WTC11 (cell line): ENCODE measurements around the gene PPFIBP1.
"Not testable (repeated sequence)": the region's sequence is repeated elsewhere in the genome, so short reads cannot be mapped to it uniquely, and the experiment has no call there.

Source experiments
- JUN ChIP-seq: sonication (generic); formaldehyde crosslinking; IDR thresholded peaks from 2 replicates; pipeline ENCODE4 v1.8.0; 2023; ENCODE audit warnings: mild to moderate bottlenecking, missing genetic modification reagents
- ZNF121 ChIP-seq: sonication (generic); formaldehyde crosslinking; IDR thresholded peaks from 2 replicates; pipeline ENCODE4 v1.8.0; 2023; ENCODE audit warnings: missing genetic modification reagents
- ZNF317 ChIP-seq: sonication (generic); formaldehyde crosslinking; IDR thresholded peaks from 2 replicates; pipeline ENCODE4 v1.8.1; 2023; ENCODE audit warnings: low read depth, mild to moderate bottlenecking, moderate library complexity, missing genetic modification reagents, borderline replicate concordance
- ZNF423 ChIP-seq: fragments of 250-450 bp; sonication (Bioruptor Pico); IDR thresholded peaks from 2 replicates; pipeline ENCODE4 v2.1.2; 2022; ENCODE audit warnings: mild to moderate bottlenecking, moderate library complexity
- TF ChIP-seq, protein P1 (sequence below): fragments of 200-600 bp; IDR thresholded peaks from 2 replicates; pipeline ENCODE4 v1.8.0; 2022; ENCODE audit warnings: antibody characterized with exemption
- TF ChIP-seq, protein P2 (sequence below): sonication (generic); formaldehyde crosslinking; IDR thresholded peaks from 2 replicates; pipeline ENCODE4 v1.8.0; 2022; ENCODE audit warnings: mild to moderate bottlenecking, missing genetic modification reagents
- TF ChIP-seq, protein P3 (sequence below): sonication (generic); formaldehyde crosslinking; IDR thresholded peaks from 2 replicates; pipeline ENCODE4 v1.8.1; 2022; ENCODE audit warnings: low read depth, mild to moderate bottlenecking, moderate library complexity, missing genetic modification reagents, borderline replicate concordance
- TF ChIP-seq, protein P4 (sequence below): fragments of 250-450 bp; sonication (Bioruptor Pico); IDR thresholded peaks from 2 replicates; pipeline ENCODE4 v2.1.2; 2022; ENCODE audit warnings: mild to moderate bottlenecking, moderate library complexity

DNA sequence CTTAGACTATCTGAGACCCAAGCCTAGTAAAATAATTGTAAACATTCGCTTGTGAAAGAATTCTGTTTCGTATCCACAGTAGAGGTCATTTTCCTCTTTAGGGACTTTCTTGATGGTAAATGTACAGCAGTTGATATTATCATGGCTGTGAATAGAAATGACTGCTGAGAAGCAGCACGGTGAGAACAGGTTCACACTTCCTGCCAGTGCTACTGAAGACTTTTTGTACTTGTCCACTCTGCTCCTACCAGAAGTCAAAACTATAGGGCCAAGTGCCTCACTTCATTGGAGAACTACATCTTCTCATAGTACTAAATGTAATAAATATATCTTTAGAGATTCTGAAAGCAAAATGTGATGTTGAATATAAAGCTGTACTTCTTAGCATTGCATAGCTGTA lies 131.5 kb downstream of the PPFIBP1 start:
- TF ChIP-seq, protein P1, sequence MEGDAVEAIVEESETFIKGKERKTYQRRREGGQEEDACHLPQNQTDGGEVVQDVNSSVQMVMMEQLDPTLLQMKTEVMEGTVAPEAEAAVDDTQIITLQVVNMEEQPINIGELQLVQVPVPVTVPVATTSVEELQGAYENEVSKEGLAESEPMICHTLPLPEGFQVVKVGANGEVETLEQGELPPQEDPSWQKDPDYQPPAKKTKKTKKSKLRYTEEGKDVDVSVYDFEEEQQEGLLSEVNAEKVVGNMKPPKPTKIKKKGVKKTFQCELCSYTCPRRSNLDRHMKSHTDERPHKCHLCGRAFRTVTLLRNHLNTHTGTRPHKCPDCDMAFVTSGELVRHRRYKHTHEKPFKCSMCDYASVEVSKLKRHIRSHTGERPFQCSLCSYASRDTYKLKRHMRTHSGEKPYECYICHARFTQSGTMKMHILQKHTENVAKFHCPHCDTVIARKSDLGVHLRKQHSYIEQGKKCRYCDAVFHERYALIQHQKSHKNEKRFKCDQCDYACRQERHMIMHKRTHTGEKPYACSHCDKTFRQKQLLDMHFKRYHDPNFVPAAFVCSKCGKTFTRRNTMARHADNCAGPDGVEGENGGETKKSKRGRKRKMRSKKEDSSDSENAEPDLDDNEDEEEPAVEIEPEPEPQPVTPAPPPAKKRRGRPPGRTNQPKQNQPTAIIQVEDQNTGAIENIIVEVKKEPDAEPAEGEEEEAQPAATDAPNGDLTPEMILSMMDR: not testable (repeated sequence)
- not testable (repeated sequence) for TF ChIP-seq ZNF121 (CRISPR knock-in tag); ZNF317 (CRISPR knock-in tag); JUN; ZNF423 (CRISPR knock-in tag)
- TF ChIP-seq, protein P2, sequence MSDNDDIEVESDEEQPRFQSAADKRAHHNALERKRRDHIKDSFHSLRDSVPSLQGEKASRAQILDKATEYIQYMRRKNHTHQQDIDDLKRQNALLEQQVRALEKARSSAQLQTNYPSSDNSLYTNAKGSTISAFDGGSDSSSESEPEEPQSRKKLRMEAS: not testable (repeated sequence)
- TF ChIP-seq, protein P3, sequence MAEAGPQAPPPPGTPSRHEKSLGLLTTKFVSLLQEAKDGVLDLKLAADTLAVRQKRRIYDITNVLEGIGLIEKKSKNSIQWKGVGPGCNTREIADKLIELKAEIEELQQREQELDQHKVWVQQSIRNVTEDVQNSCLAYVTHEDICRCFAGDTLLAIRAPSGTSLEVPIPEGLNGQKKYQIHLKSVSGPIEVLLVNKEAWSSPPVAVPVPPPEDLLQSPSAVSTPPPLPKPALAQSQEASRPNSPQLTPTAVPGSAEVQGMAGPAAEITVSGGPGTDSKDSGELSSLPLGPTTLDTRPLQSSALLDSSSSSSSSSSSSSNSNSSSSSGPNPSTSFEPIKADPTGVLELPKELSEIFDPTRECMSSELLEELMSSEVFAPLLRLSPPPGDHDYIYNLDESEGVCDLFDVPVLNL (CRISPR knock-in tag): not testable (repeated sequence)
- TF ChIP-seq, protein P4, sequence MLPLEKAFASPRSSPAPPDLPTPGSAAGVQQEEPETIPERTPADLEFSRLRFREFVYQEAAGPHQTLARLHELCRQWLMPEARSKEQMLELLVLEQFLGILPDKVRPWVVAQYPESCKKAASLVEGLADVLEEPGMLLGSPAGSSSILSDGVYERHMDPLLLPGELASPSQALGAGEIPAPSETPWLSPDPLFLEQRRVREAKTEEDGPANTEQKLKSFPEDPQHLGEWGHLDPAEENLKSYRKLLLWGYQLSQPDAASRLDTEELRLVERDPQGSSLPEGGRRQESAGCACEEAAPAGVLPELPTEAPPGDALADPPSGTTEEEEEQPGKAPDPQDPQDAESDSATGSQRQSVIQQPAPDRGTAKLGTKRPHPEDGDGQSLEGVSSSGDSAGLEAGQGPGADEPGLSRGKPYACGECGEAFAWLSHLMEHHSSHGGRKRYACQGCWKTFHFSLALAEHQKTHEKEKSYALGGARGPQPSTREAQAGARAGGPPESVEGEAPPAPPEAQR: not testable (repeated sequence)
